Measurements from ENCODE around the gene OBSCN. TPM values are rescaled to one million over a fixed set of nuclear protein-coding genes. Genes with fewer than 3 reads are reported as not detected.

The OBSCN gene
- total RNA-seq, 2 experiments from 2014 or later = 5.7 to 10.4 TPM

DNA sequence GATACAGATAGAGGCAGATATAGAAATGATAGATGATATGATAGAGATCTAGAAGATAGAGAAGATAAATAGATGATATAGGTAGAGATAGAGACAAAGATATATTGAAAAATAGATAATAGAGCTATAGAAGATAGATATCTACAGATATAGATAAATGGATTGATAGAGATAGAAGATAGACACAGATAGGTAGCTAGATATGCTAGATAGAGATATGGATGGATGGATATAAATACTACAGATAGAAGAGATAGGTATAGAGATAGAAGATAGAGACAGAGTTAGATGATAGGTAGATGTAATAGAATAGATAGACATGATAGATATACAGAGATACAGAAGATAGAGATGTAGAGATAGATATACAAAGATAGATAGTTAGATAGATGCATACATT is 177.4 kb downstream of the OBSCN start:
- Mint-ChIP-seq H3K4me3 (no peak overlapping the region), H3K27me3 (peaks cover 27% of the 10 kb centered on the region), H3K9me3 (ENCODE audit: low read depth) (no peaks in the 10 kb centered on the region), H3K27ac (no peak overlapping the region), H3K4me1 (no peaks in the 10 kb centered on the region), H3K36me3 (no peaks in the 10 kb centered on the region)
- DNase-seq (no peak), ATAC-seq (no peak)
- CTCF ChIA-PET = no interaction called here

DNA sequence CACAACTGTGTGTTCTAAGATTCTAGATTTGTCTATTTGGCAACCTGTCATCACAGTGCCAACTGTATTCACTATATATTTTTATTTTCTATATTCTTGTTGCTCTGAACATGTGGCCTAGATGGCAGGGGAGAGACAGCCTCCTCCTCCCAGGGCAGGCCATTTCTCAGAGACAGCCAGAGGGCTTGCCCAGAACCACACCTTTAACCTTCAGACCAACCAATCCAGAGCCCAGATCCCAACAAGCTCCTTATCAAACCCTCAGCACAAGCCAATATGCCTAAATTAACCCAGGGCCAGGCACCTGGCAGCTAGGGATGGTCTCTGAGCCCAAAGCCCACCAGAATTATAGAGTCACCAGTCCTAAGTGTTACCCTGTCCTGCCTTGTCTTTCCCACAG is 179.5 kb downstream of the OBSCN start:
- H3K4me3 Mint-ChIP-seq = no peak overlapping the region
- no peak overlapping the region for H3K27ac Mint-ChIP-seq
- H3K9me3 Mint-ChIP-seq (ENCODE audit: low read depth) = no peaks in the 10 kb centered on the region
- no peaks in the 10 kb centered on the region for H3K36me3 Mint-ChIP-seq
- peaks cover 13% of the 10 kb centered on the region for H3K27me3 Mint-ChIP-seq
- CTCF ChIA-PET = no interaction called here
- ATAC-seq (no peak), DNase-seq (no peak)
- no peaks in the 10 kb centered on the region for H3K4me1 Mint-ChIP-seq

- ATAC-seq (no peak), DNase-seq (no peak)
- Mint-ChIP-seq H3K27me3 (peaks cover 5% of the 10 kb centered on the region), H3K27ac (no peak overlapping the region), H3K4me3 (no peak overlapping the region), H3K9me3 (ENCODE audit: low read depth) (no peaks in the 10 kb centered on the region), H3K36me3 (peaks cover 9% of the 10 kb centered on the region), H3K4me1 (no peaks in the 10 kb centered on the region)
- CTCF ChIA-PET = no interaction called here
These were observed 182.8 kb downstream of the OBSCN start for GRCh38 chr1:228390649-228391048.

DNA sequence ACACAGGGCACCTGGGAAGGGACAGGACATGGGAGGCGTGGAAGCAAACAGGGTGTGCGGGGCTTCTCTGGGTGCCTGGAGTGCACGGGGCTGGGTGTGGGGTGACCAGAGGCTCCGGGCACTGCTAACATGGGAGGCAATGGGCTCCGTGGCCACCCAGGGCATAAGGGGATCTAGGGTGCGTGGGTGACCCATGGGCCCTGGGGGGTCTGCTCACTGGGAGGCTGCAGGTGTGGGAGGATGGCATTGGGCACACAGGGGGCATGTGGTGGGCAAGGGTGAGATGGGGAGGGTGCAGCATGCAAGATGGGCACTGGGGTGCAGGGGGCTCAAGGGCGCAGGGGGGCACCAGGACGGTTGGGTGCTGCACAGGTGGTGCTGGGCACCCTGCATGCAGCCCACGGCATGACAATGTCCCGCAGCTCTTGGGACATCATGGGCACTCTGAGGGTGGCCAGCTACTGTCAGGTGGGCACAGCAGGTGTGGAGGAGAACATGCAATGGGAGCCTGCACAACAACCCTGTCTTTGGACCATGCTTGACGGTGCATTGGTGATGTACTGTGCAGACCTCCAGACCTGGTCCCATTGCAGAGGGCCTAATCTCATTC is 183.7 kb downstream of the OBSCN start:
- no peak for DNase-seq
- H3K27ac Mint-ChIP-seq = no peak overlapping the region
- CTCF ChIA-PET = no interaction called here

DNA sequence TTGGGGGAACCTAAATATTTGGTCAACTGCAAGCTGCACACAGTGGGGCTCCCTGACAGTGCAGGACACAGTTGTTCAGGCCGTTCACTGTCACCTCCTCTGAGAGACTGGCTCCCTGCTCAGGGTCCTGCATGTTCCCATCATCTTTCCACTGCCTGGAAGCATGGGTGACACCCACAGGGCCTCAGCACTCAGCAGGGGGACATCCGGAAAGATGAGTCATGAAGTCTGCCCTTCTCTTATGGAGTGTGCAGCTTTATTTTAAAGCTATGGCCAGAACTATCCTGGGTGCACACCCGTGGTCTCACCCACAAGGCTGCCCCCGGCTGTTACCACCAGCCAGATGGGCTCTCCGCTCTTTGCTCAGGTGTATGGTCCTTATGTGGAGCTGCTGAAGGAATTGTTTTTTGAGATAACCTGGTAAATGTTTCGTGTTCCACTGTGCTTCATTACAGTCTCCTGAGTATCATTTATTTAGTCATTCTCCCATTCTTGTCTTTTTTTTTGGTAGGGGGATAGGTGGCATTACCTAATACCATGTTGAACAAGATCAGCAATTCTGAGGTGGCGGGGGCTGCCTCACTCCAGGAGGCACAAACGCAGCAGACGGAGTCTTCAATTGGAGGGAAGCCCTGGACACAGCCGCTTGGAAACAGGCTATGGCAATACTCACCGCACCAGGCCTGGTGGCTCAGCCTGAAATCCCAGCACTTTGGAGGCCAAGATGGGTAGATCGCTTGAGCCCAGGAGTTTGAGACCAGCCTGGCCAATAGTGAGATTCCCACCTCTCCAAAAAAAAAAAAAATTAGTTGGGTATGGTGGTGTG is 184.5 kb downstream of the OBSCN start:
- CTCF ChIA-PET = interaction anchor here (0.7 to 1.0 kb wide), 2 partner anchors 84 to 120 kb away, joined by 3 read pairs; no protein-coding TSS in a partner anchor
- H3K27ac Mint-ChIP-seq = no peak overlapping the region
- DNase-seq (no peak), ATAC-seq (no peak)
- H3K4me3 Mint-ChIP-seq = no peak overlapping the region
- no peaks in the 10 kb centered on the region for H3K4me1 Mint-ChIP-seq
- no peaks in the 10 kb centered on the region for H3K9me3 Mint-ChIP-seq (ENCODE audit: low read depth)
- no peaks in the 10 kb centered on the region for H3K27me3 Mint-ChIP-seq
- H3K36me3 Mint-ChIP-seq = peaks cover 17% of the 10 kb centered on the region

More for the DNA sequence above, 183.7 kb downstream of the OBSCN start:
- no peaks in the 10 kb centered on the region for H3K9me3 Mint-ChIP-seq (ENCODE audit: low read depth)
- no peaks in the 10 kb centered on the region for H3K4me1 Mint-ChIP-seq
- peaks cover under 1% of the 10 kb centered on the region for H3K27me3 Mint-ChIP-seq
- no peak for ATAC-seq
- peaks cover 16% of the 10 kb centered on the region for H3K36me3 Mint-ChIP-seq
- H3K4me3 Mint-ChIP-seq = no peak overlapping the region

DNA sequence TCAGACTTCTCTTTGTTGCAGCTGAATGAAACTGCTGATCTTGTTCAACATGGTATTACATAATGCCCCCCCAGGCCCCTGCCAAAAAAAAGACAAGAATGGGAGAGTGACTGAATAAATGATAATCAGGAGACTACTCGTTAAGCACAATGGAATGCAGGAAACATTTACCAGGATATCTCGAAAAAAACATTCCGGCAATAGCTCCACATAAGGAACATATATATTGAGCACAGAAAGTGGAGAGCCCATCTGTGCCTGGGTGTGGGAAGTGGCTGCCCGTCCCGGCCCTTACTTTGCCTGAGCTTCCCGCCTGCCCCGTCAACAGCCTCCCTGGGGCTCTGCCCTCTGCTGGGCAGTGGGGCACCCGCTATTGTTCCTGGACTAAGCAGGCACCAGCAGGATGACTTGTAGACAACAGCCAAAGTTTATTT is 185.4 kb downstream of the OBSCN start:
- Mint-ChIP-seq H3K36me3 (peaks cover 23% of the 10 kb centered on the region), H3K9me3 (ENCODE audit: low read depth) (no peaks in the 10 kb centered on the region), H3K27ac (peak overlapping the region; percentile 49), H3K4me3 (no peak overlapping the region), H3K27me3 (no peaks in the 10 kb centered on the region), H3K4me1 (peaks cover 7% of the 10 kb centered on the region)
- ATAC-seq (no peak), DNase-seq (no peak)
- CTCF ChIA-PET = interaction anchor here (0.7 to 1.0 kb wide), 2 partner anchors 83 to 119 kb away, joined by 3 read pairs; no protein-coding TSS in a partner anchor

GRCh38 chr1:228393811-228394570 is 186.1 kb downstream of the OBSCN start:
- H3K36me3 Mint-ChIP-seq = peaks cover 27% of the 10 kb centered on the region
- no peak for ATAC-seq
- no peaks in the 10 kb centered on the region for H3K9me3 Mint-ChIP-seq (ENCODE audit: low read depth)
- peak overlapping the region; percentile 40 for H3K27ac Mint-ChIP-seq
- CTCF ChIA-PET = interaction anchor here (1.0 kb wide), 1 partner anchor 82 kb away, joined by 3 read pairs; no protein-coding TSS in a partner anchor
- H3K27me3 Mint-ChIP-seq = no peaks in the 10 kb centered on the region
- H3K4me3 Mint-ChIP-seq = no peak overlapping the region
- peaks cover 7% of the 10 kb centered on the region for H3K4me1 Mint-ChIP-seq
- DNase-seq = no peak

GRCh38 chr1:228394571-228395394 is 186.9 kb downstream of the OBSCN start:
- peaks cover 10% of the 10 kb centered on the region for H3K4me1 Mint-ChIP-seq
- no peaks in the 10 kb centered on the region for H3K27me3 Mint-ChIP-seq
- ATAC-seq (no peak), DNase-seq (no peak)
- CTCF ChIA-PET = no interaction called here
- H3K27ac Mint-ChIP-seq = no peak overlapping the region
- H3K36me3 Mint-ChIP-seq = peaks cover 30% of the 10 kb centered on the region
- no peaks in the 10 kb centered on the region for H3K9me3 Mint-ChIP-seq (ENCODE audit: low read depth)
- no peak overlapping the region for H3K4me3 Mint-ChIP-seq

- no peak overlapping the region for H3K4me3 Mint-ChIP-seq
- peaks cover 44% of the 10 kb centered on the region for H3K36me3 Mint-ChIP-seq
- CTCF ChIA-PET = no interaction called here
- no peak overlapping the region for H3K27ac Mint-ChIP-seq
- no peaks in the 10 kb centered on the region for H3K9me3 Mint-ChIP-seq (ENCODE audit: low read depth)
- DNase-seq (no peak), ATAC-seq (no peak)
- H3K27me3 Mint-ChIP-seq = no peaks in the 10 kb centered on the region
- peaks cover 16% of the 10 kb centered on the region for H3K4me1 Mint-ChIP-seq
These were observed 189.2 kb downstream of the OBSCN start for GRCh38 chr1:228396770-228397662.

- Mint-ChIP-seq H3K4me1 (peaks cover 26% of the 10 kb centered on the region), H3K4me3 (no peak overlapping the region), H3K9me3 (ENCODE audit: low read depth) (no peaks in the 10 kb centered on the region), H3K36me3 (peaks cover 52% of the 10 kb centered on the region), H3K27ac (no peak overlapping the region), H3K27me3 (no peaks in the 10 kb centered on the region)
- ATAC-seq = no peak
- DNase-seq = no peak
- CTCF ChIA-PET = no interaction called here
These were observed 190.1 kb downstream of the OBSCN start for GRCh38 chr1:228397966-228398365.

DNA sequence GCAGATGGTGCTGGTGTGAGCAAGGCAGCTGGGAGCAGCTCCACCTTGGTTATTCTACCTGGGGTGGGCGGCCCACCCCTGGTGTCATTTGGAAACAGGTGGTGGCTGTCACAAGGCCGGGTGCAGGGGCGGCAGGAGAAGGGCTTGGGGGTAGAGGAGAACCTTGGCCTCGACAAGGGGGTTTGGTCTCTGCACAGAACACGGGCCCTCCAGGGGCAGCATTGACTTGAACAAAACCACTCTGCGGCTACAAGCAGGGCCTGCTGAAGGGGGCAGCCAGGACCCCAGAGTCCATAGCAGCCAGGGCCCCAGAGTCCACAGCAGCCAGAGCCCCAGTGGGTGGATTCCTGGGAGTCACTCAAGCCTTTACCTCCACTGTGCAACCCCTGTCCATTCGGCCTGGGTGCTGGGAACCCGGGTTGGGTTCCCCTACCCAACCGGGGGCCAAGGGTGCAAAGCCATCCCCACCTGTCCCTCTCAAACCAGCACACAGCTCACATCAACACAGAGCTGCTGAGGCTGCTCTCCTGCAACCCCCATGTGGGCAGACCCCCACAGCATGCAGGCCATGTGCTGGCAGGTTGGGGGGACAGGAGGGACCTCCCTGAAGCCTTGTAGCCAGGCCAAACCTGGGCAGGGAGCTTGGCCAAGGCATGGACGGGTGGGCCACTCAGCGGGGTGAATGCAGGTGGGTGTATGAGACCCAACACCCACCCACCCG is 191.1 kb downstream of the OBSCN start:
- H3K4me1 Mint-ChIP-seq = peaks cover 35% of the 10 kb centered on the region

More for the DNA sequence above, 191.1 kb downstream of the OBSCN start:
- CTCF ChIA-PET = no interaction called here
- Mint-ChIP-seq H3K27ac (no peak overlapping the region), H3K27me3 (no peaks in the 10 kb centered on the region), H3K4me3 (no peak overlapping the region), H3K9me3 (ENCODE audit: low read depth) (no peaks in the 10 kb centered on the region), H3K36me3 (peaks cover 58% of the 10 kb centered on the region)
- no peak for DNase-seq
- ATAC-seq = no peak
